ENCODE measurements around the gene NIM1K.

The NIM1K gene

DNA sequence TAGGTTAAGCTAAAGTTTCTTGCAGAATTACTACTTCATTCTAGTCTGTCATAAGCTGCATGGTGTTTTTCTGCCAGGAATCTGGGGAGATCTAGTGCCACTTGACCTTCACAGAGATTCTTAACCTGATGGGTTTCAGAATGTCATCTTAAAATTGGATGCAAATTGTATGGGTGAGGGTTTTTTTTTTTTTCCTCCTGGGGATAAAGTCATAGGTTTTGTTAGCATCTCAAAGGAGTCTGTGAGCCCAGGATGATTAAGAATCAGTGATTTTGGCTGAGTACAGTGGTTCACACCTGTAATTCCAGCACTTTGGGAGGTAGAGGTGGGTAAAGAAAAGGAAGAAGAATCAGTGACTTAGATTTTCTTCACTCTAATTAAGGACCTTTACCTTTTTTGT lies 51.2 kb downstream of the NIM1K start:
- no peaks in the 10 kb centered on the region for H3K36me3 ChIP-seq (replicated peaks)
- TF ChIP-seq, protein P1, sequence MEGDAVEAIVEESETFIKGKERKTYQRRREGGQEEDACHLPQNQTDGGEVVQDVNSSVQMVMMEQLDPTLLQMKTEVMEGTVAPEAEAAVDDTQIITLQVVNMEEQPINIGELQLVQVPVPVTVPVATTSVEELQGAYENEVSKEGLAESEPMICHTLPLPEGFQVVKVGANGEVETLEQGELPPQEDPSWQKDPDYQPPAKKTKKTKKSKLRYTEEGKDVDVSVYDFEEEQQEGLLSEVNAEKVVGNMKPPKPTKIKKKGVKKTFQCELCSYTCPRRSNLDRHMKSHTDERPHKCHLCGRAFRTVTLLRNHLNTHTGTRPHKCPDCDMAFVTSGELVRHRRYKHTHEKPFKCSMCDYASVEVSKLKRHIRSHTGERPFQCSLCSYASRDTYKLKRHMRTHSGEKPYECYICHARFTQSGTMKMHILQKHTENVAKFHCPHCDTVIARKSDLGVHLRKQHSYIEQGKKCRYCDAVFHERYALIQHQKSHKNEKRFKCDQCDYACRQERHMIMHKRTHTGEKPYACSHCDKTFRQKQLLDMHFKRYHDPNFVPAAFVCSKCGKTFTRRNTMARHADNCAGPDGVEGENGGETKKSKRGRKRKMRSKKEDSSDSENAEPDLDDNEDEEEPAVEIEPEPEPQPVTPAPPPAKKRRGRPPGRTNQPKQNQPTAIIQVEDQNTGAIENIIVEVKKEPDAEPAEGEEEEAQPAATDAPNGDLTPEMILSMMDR (IDR thresholded peaks at IDR 0.05; ENCODE audit: low read depth, low read length, missing control alignments), result no peak
- H3K4me3 ChIP-seq (ENCODE audit: low read depth, low read length), result no peak overlapping the region
- DNase-seq, result no peak
- in situ Hi-C loops (cut with HindIII; ENCODE audit: low pct_ligation_motif_present, low sequenced_read_pairs), result no loop called here
- no peaks in the 10 kb centered on the region for H3K27me3 ChIP-seq (replicated peaks)
- no peak overlapping the region for H3K27ac ChIP-seq

DNA sequence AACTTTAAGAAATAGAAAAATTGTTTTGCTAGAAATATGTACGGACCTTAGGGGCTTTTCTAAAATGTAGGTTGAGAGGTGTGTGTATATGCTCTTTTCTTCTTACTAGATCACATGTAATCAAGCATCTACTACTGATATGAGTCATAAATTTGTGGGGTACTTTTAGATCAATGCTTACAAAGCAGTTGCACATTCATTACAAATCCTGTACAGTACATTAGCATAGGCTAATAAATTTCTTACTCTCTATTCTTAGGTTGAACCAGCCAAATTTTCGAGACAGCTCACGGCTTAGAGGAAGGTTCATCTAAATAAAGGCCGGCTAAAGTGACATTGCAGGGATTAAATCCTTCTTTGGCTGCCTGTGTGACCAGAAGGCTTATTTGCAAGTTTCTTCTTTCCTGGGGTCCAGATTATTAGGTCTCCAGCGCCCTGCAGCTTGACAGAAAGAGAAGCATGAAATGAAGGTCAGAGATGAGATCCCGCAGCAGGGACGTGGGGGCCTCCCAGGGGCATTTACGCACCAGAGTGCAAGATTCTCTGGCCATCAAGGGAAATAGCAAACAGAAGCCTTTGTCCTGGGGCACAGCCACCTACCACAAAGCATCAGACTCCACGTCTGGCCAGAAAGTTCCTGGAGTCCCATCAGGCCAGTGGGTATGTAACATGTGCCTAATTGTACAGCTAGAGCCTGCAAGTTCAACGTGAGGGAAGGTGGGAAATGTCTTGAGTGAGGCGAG lies 53.0 kb downstream of the NIM1K start:
- DNase-seq, result no peak

GRCh38 chr5:43245724-43246385 lies 53.8 kb downstream of the NIM1K start:
- in situ Hi-C loops (cut with HindIII; ENCODE audit: low pct_ligation_motif_present, low sequenced_read_pairs), result no loop called here
- TF ChIP-seq, protein P1 (IDR thresholded peaks at IDR 0.05; ENCODE audit: low read depth, low read length, missing control alignments), result no peak
- H3K27me3 ChIP-seq (replicated peaks), result no peaks in the 10 kb centered on the region
- no peak overlapping the region for H3K27ac ChIP-seq
- no peaks in the 10 kb centered on the region for H3K36me3 ChIP-seq (replicated peaks)
- H3K4me3 ChIP-seq (ENCODE audit: low read depth, low read length), result no peak overlapping the region
- no peak for DNase-seq

More for the DNA sequence above, 53.0 kb downstream of the NIM1K start:
- no peaks in the 10 kb centered on the region for H3K27me3 ChIP-seq (replicated peaks)
- H3K36me3 ChIP-seq (replicated peaks), result no peaks in the 10 kb centered on the region
- TF ChIP-seq, protein P1 (IDR thresholded peaks at IDR 0.05; ENCODE audit: low read depth, low read length, missing control alignments), result no peak
- H3K4me3 ChIP-seq (ENCODE audit: low read depth, low read length), result no peak overlapping the region
- in situ Hi-C loops (cut with HindIII; ENCODE audit: low pct_ligation_motif_present, low sequenced_read_pairs), result no loop called here
- H3K27ac ChIP-seq, result no peak overlapping the region

- Histone ChIP-seq H3K27ac (no peak overlapping the region), H3K27me3 (replicated peaks) (no peaks in the 10 kb centered on the region), H3K4me3 (ENCODE audit: low read depth, low read length) (no peak overlapping the region), H3K36me3 (replicated peaks) (no peaks in the 10 kb centered on the region)
- in situ Hi-C loops (cut with HindIII; ENCODE audit: low pct_ligation_motif_present, low sequenced_read_pairs), result no loop called here
- TF ChIP-seq, protein P1 (IDR thresholded peaks at IDR 0.05; ENCODE audit: low read depth, low read length, missing control alignments), result no peak
- DNase-seq, result no peak
Observed at GRCh38 chr5:43251754-43252153, 59.7 kb downstream of the NIM1K start.

DNA sequence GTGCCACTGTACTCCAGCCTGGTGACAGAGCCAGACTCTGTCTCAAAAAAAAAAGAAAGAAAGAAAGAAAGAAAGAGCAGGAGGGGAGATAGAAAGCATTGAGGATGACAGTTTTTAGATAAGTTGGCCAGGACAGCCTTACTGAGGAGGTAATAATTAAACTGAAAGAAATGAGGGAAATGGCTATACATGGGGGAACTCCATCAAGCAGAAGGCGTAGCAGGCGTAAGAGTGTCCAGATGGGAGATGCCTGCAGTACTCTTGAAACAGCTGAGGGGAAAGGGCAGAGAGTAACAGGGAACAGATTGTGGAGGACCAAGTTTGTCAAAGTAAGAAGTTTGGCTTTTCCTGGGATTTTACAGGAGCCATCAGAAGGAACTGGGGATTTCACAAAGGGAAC lies 63.7 kb downstream of the NIM1K start:
- Histone ChIP-seq H3K27ac (no peak overlapping the region), H3K36me3 (replicated peaks) (no peaks in the 10 kb centered on the region), H3K27me3 (replicated peaks) (no peaks in the 10 kb centered on the region), H3K4me3 (ENCODE audit: low read depth, low read length) (no peak overlapping the region)
- in situ Hi-C loops (cut with HindIII; ENCODE audit: low pct_ligation_motif_present, low sequenced_read_pairs), result no loop called here
- TF ChIP-seq, protein P1 (IDR thresholded peaks at IDR 0.05; ENCODE audit: low read depth, low read length, missing control alignments), result no peak
- no peak for DNase-seq
